Breast epithelium (tissue), 4 donors: ENCODE results near the gene LEMD1. TPM values are rescaled to one million over a fixed set of nuclear protein-coding genes. Genes with fewer than 3 reads are reported as not detected.

Experiments used
- DNase-seq, 2 donors: peaks; one replicate each; pipeline ENCODE4 v3.0.0-alpha.2; 2019; ENCODE audit warnings: low spot score in 2 of 2
- H3K27ac ChIP-seq, 2 donors: fragments of 200-600 bp; sonication (generic) in 1 of 2; one replicate each; pipeline ENCODE4 v1.5.1; 2016 to 2019; ENCODE audit warnings: mild to moderate bottlenecking in 1 of 2
- H3K27me3 ChIP-seq, 2 donors: fragments of 200-600 bp; sonication (generic) in 1 of 2; one replicate each; pipeline versions ENCODE4 v1.5.1 to v1.6.0; 2017 to 2019; ENCODE audit warnings: control low read depth in 1 of 2, mild to moderate bottlenecking in 1 of 2
- H3K36me3 ChIP-seq: fragments of 200-600 bp; one replicate; pipeline ENCODE4 v1.5.1; 2019
- H3K4me1 ChIP-seq, 2 donors: fragments of 200-600 bp; sonication (generic); one replicate each; pipeline ENCODE4 v1.5.1; 2016 to 2019; ENCODE audit warnings: control low read depth in 1 of 2
- H3K4me3 ChIP-seq, 3 donors: fragments of 200-600 bp; sonication (generic); 1 replicate in 2 of 3; 2 replicates in 1 of 3; pipeline ENCODE4 v1.5.1; 2016 to 2019; ENCODE audit warnings: mild to moderate bottlenecking in 3 of 3, moderate library complexity in 2 of 3
- H3K9me3 ChIP-seq, 2 donors: fragments of 200-600 bp; sonication (generic) in 1 of 2; one replicate each; pipeline ENCODE4 v1.5.1; 2016 to 2019; ENCODE audit warnings: control low read depth in 1 of 2
- POLR2A ChIP-seq: fragments of 450-650 bp; IDR thresholded peaks from one replicate; pipeline ENCODE4 v1.6.1; 2016; ENCODE audit warnings: antibody characterized with exemption, mild to moderate bottlenecking, moderate library complexity
- POLR2AphosphoS5 ChIP-seq, 3 donors: sonication (generic); formaldehyde crosslinking; IDR thresholded peaks; one replicate each; pipeline ENCODE4 v1.6.1; 2017; ENCODE audit warnings: antibody characterized with exemption in 3 of 3
- intact Hi-C: fragments of 100-400 bp; cut with DNase I; formaldehyde crosslinking; loops from one replicate; pipeline ENCODE4 v1.15.1; 2023; ENCODE audit warnings: low total_unique reads
- total RNA-seq, 3 donors: library from RNA; depleted of rRNA; stranded (reverse); fragments of >200 nt; gene quantifications; one replicate each; pipeline ENCODE4 v1.1.0, GENCODE V29; 2016
- TF ChIP-seq, protein P1 (sequence below), 3 donors: fragments of 450-650 bp; IDR thresholded peaks; one replicate each; pipeline ENCODE4 v1.5.1; 2016 to 2017; ENCODE audit warnings: antibody characterized with exemption in 3 of 3, mild to moderate bottlenecking in 3 of 3, moderate library complexity in 3 of 3

The LEMD1 gene
- total RNA-seq, 3 donors from 2014 or later = 6.1 TPM; not detected in 2

GRCh38 chr1:205351984-205352713 is 69.7 kb downstream of the LEMD1 start:
- TF ChIP-seq POLR2AphosphoS5 (IDR thresholded peaks at IDR 0.05) = no peak
- no peak for TF ChIP-seq POLR2A
- TF ChIP-seq, protein P1, sequence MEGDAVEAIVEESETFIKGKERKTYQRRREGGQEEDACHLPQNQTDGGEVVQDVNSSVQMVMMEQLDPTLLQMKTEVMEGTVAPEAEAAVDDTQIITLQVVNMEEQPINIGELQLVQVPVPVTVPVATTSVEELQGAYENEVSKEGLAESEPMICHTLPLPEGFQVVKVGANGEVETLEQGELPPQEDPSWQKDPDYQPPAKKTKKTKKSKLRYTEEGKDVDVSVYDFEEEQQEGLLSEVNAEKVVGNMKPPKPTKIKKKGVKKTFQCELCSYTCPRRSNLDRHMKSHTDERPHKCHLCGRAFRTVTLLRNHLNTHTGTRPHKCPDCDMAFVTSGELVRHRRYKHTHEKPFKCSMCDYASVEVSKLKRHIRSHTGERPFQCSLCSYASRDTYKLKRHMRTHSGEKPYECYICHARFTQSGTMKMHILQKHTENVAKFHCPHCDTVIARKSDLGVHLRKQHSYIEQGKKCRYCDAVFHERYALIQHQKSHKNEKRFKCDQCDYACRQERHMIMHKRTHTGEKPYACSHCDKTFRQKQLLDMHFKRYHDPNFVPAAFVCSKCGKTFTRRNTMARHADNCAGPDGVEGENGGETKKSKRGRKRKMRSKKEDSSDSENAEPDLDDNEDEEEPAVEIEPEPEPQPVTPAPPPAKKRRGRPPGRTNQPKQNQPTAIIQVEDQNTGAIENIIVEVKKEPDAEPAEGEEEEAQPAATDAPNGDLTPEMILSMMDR (IDR thresholded peaks at IDR 0.05) = no peak
- Histone ChIP-seq H3K4me3 (no peak overlapping the region), H3K27ac (no peak overlapping the region), H3K27me3 (no peaks in the 10 kb centered on the region), H3K9me3 (no peaks in the 10 kb centered on the region), H3K4me1 (peaks cover 5% of the 10 kb centered on the region in 2 donors), H3K36me3 (no peaks in the 10 kb centered on the region)
- DNase-seq = no peak
- intact Hi-C loops = no loop called here

- intact Hi-C loops = no loop called here
- no peaks in the 10 kb centered on the region for H3K27me3 ChIP-seq
- no peak overlapping the region for H3K27ac ChIP-seq
- DNase-seq = no peak
- TF ChIP-seq, protein P1 (IDR thresholded peaks at IDR 0.05) = no peak
- TF ChIP-seq POLR2A = no peak
- TF ChIP-seq POLR2AphosphoS5 (IDR thresholded peaks at IDR 0.05) = no peak
- H3K4me1 ChIP-seq = no peaks in the 10 kb centered on the region
- no peaks in the 10 kb centered on the region for H3K36me3 ChIP-seq
- no peak overlapping the region for H3K4me3 ChIP-seq
- H3K9me3 ChIP-seq = no peaks in the 10 kb centered on the region
These were observed 71.1 kb downstream of the LEMD1 start for GRCh38 chr1:205350691-205351141.

GRCh38 chr1:205350124-205350523 is 71.7 kb downstream of the LEMD1 start:
- Histone ChIP-seq H3K4me1 (no peaks in the 10 kb centered on the region), H3K9me3 (no peaks in the 10 kb centered on the region), H3K4me3 (no peak overlapping the region), H3K36me3 (no peaks in the 10 kb centered on the region), H3K27me3 (peaks cover 0 to 3% of the 10 kb centered on the region in 2 donors), H3K27ac (no peak overlapping the region)
- TF ChIP-seq POLR2AphosphoS5 (IDR thresholded peaks at IDR 0.05) = no peak
- TF ChIP-seq POLR2A = no peak
- TF ChIP-seq, protein P1 (IDR thresholded peaks at IDR 0.05) = no peak
- intact Hi-C loops = no loop called here
- no peak for DNase-seq

- H3K27ac ChIP-seq = no peak overlapping the region
- peaks cover 0 to 3% of the 10 kb centered on the region in 2 donors for H3K4me1 ChIP-seq
- TF ChIP-seq, protein P1 (IDR thresholded peaks at IDR 0.05) = no peak
- TF ChIP-seq POLR2AphosphoS5 (IDR thresholded peaks at IDR 0.05) = no peak
- TF ChIP-seq POLR2A = no peak
- no peak overlapping the region for H3K4me3 ChIP-seq
- no peaks in the 10 kb centered on the region for H3K36me3 ChIP-seq
- peaks cover 0 to 12% of the 10 kb centered on the region in 2 donors for H3K27me3 ChIP-seq
- intact Hi-C loops = no loop called here
- DNase-seq = no peak
- no peaks in the 10 kb centered on the region for H3K9me3 ChIP-seq
These were observed 73.0 kb downstream of the LEMD1 start for GRCh38 chr1:205348554-205349487.
